ENCODE measurements around the gene C6orf47.

- no peak for TF ChIP-seq YY1 (IDR thresholded peaks at IDR 0.05; ENCODE audit: low read depth, low read length)
- no peak for TF ChIP-seq CTCF (IDR thresholded peaks at IDR 0.05; ENCODE audit: control extremely low read depth in 1 of 3, insufficient read depth in 1 of 3, low read depth in 1 of 3, low read length in 3 of 3)
- no peak for TF ChIP-seq CBX8 (IDR thresholded peaks at IDR 0.05; ENCODE audit: borderline replicate concordance, low read depth, low read length)
- TF ChIP-seq POLR2AphosphoS5 (IDR thresholded peaks at IDR 0.05; ENCODE audit: low read depth, low read length): no peak
- TF ChIP-seq EP300 (IDR thresholded peaks at IDR 0.05; ENCODE audit: borderline replicate concordance in 1 of 2, low read depth in 2 of 2, low read length in 2 of 2): no peak
- TF ChIP-seq CEBPB (IDR thresholded peaks at IDR 0.05; ENCODE audit: low read depth, low read length): no peak
Measured at GRCh38 chr6:31658158-31658688, 2.4 kb downstream of the C6orf47 start.
